CD4-positive, alpha-beta T cell treated with Interleukin-15 for 4 hours (primary cell): Measurements from ENCODE around the gene EIF4H.
"Not testable (repeated sequence)": the region's sequence is repeated elsewhere in the genome, so short reads cannot be mapped to it uniquely, and the experiment has no call there.

Source experiments
- DNase-seq: peaks from one replicate; pipeline ENCODE4 v3.0.0-alpha.2; 2020; ENCODE audit warnings: low spot score

Gene EIF4H

GRCh38 chr7:74224907-74225306, 50.8 kb downstream of the EIF4H start:
- not testable (repeated sequence) for DNase-seq

- no peak for DNase-seq
Observed at GRCh38 chr7:74225400-74225799, 51.2 kb downstream of the EIF4H start.

- peak; percentile 9 for DNase-seq
Observed at GRCh38 chr7:74226633-74227032, 52.5 kb downstream of the EIF4H start.

GRCh38 chr7:74228951-74229900, 55.1 kb downstream of the EIF4H start:
- no peak for DNase-seq

GRCh38 chr7:74230446-74231231, 56.5 kb downstream of the EIF4H start:
- no peak for DNase-seq

- no peak for DNase-seq
Observed at GRCh38 chr7:74231232-74231590, 57.1 kb downstream of the EIF4H start.

GRCh38 chr7:74233655-74234285, 59.6 kb downstream of the EIF4H start:
- DNase-seq, result no peak

GRCh38 chr7:74235518-74236268, 61.5 kb downstream of the EIF4H start:
- DNase-seq, result no peak

- DNase-seq, result no peak
Observed at GRCh38 chr7:74236284-74236683, 62.1 kb downstream of the EIF4H start.

GRCh38 chr7:74240482-74240881, 66.3 kb downstream of the EIF4H start:
- no peak for DNase-seq

GRCh38 chr7:74242122-74242443, 67.9 kb downstream of the EIF4H start:
- DNase-seq, result no peak

- no peak for DNase-seq
Observed at GRCh38 chr7:74246497-74246896, 72.3 kb downstream of the EIF4H start.
